DOHH2 (cell line): ENCODE measurements around the gene ABLIM1.

Experiments
- H3F3A ChIP-seq: fragments of 200-600 bp; sonication (generic), shearing (Covaris generic); 2 replicates; pipeline ENCODE4 v1.6.0; 2016; ENCODE audit warnings: antibody characterized with exemption, mild to moderate bottlenecking; ENCODE audit not compliant: control insufficient read depth, insufficient read depth
- H3K27ac ChIP-seq: fragments of 200-600 bp; sonication (generic); 2 replicates; pipeline ENCODE4 v1.5.1; 2014; ENCODE audit warnings: low read depth, mild to moderate bottlenecking, low read length, moderate library complexity
- H3K27me3 ChIP-seq: fragments of 200-600 bp; sonication (generic); 2 replicates; pipeline ENCODE4 v1.6.1; 2014; ENCODE audit warnings: mild to moderate bottlenecking, low read length, mixed read lengths; ENCODE audit not compliant: control insufficient read depth
- H3K36me3 ChIP-seq: fragments of 200-600 bp; sonication (generic); 2 replicates; pipeline ENCODE4 v1.6.1; 2014; ENCODE audit warnings: mild to moderate bottlenecking, low read length, moderate library complexity, mixed read lengths; ENCODE audit not compliant: control insufficient read depth
- H3K4me1 ChIP-seq: fragments of 200-600 bp; sonication (generic); 2 replicates; pipeline ENCODE4 v1.6.1; 2014; ENCODE audit warnings: mild to moderate bottlenecking, low read length, mixed read lengths; ENCODE audit not compliant: control insufficient read depth
- H3K4me2 ChIP-seq: fragments of 200-600 bp; sonication (generic); 2 replicates; pipeline ENCODE4 v1.6.0; 2014; ENCODE audit warnings: mild to moderate bottlenecking, low read length, moderate library complexity
- H3K4me3 ChIP-seq: fragments of 200-600 bp; sonication (generic); 2 replicates; pipeline ENCODE4 v1.5.1; 2014; ENCODE audit warnings: mild to moderate bottlenecking, low read length, mixed read lengths
- H3K79me2 ChIP-seq: fragments of 200-600 bp; sonication (generic); 2 replicates; pipeline ENCODE4 v1.6.1; 2014; ENCODE audit warnings: mild to moderate bottlenecking, low read length, mixed read lengths; ENCODE audit not compliant: control insufficient read depth
- H3K9me2 ChIP-seq: fragments of 200-600 bp; sonication (generic); replicated peaks from 2 replicates; pipeline ENCODE4 v1.6.1; 2014; ENCODE audit warnings: mild to moderate bottlenecking, low read length, mixed read lengths; ENCODE audit not compliant: control insufficient read depth
- H3K9me3 ChIP-seq: fragments of 200-600 bp; sonication (generic); 2 replicates; pipeline ENCODE4 v1.6.1; 2014; ENCODE audit warnings: antibody characterized with exemption, low read length, mixed read lengths; ENCODE audit not compliant: control insufficient read depth, insufficient read depth
- H4K20me1 ChIP-seq: fragments of 200-600 bp; sonication (generic); 2 replicates; pipeline ENCODE4 v1.6.0; 2014; ENCODE audit warnings: low read depth, mild to moderate bottlenecking, antibody characterized with exemption, low read length, moderate library complexity; ENCODE audit not compliant: control insufficient read depth, insufficient read depth
- CTCF ChIP-seq: fragments of 200-600 bp; sonication (generic); IDR thresholded peaks from one replicate; pipeline ENCODE4 v1.5.1; 2014; ENCODE audit warnings: antibody characterized with exemption, mild to moderate bottlenecking, low read depth, low read length; ENCODE audit not compliant: poor library complexity, severe bottlenecking
- EZH2phosphoT487 ChIP-seq: fragments of 200-600 bp; sonication (generic); IDR thresholded peaks from 2 replicates; pipeline ENCODE4 v1.6.1; 2017; ENCODE audit warnings: borderline replicate concordance, mild to moderate bottlenecking, antibody characterized with exemption, low read length, moderate library complexity, mixed read lengths

ABLIM1 gene

GRCh38 chr10:114470956-114471905 lies 186.8 kb downstream of the ABLIM1 start:
- Histone ChIP-seq H3K9me2 (no peaks in the 10 kb centered on the region), H3K4me2 (peak overlapping the region; percentile 17; the same call in 1 of the 2 replicates)
- no peak for TF ChIP-seq EZH2phosphoT487
- peak; percentile 88 for TF ChIP-seq CTCF

GRCh38 chr10:114470361-114470760 lies 187.7 kb downstream of the ABLIM1 start:
- Histone ChIP-seq H3K4me1 (peaks cover 37% of the 10 kb centered on the region), H3K79me2 (no peaks in the 10 kb centered on the region), H3K4me2 (no peak overlapping the region), H3K4me3 (no peak overlapping the region), H3K9me2 (no peaks in the 10 kb centered on the region), H3K27ac (no peak overlapping the region), H4K20me1 (no peaks in the 10 kb centered on the region; the same call in 1 of the 2 replicates), H3K9me3 (no peaks in the 10 kb centered on the region), H3F3A (peaks cover 9% of the 10 kb centered on the region; the same call in 1 of the 2 replicates), H3K36me3 (peaks cover 48% of the 10 kb centered on the region), H3K27me3 (no peaks in the 10 kb centered on the region)
- TF ChIP-seq EZH2phosphoT487 (no peak), CTCF (no peak)

More at GRCh38 chr10:114470956-114471905, 186.8 kb downstream of the ABLIM1 start:
- H3F3A ChIP-seq = peaks cover 9% of the 10 kb centered on the region; the same call in 1 of the 2 replicates
- no peaks in the 10 kb centered on the region; the same call in 1 of the 2 replicates for H4K20me1 ChIP-seq
- no peaks in the 10 kb centered on the region for H3K27me3 ChIP-seq
- no peaks in the 10 kb centered on the region for H3K79me2 ChIP-seq
- no peak overlapping the region for H3K27ac ChIP-seq
- H3K4me1 ChIP-seq = peaks cover 44% of the 10 kb centered on the region
- H3K36me3 ChIP-seq = peaks cover 41% of the 10 kb centered on the region
- no peak overlapping the region for H3K4me3 ChIP-seq
- no peaks in the 10 kb centered on the region for H3K9me3 ChIP-seq

- Histone ChIP-seq H3F3A (no peaks in the 10 kb centered on the region), H3K9me2 (no peaks in the 10 kb centered on the region), H3K27me3 (no peaks in the 10 kb centered on the region), H3K4me1 (no peaks in the 10 kb centered on the region), H3K9me3 (no peaks in the 10 kb centered on the region), H3K36me3 (peaks cover 45% of the 10 kb centered on the region), H4K20me1 (no peaks in the 10 kb centered on the region), H3K4me3 (no peak overlapping the region), H3K79me2 (no peaks in the 10 kb centered on the region), H3K4me2 (no peak overlapping the region), H3K27ac (no peak overlapping the region)
- TF ChIP-seq CTCF (peak; percentile 60), EZH2phosphoT487 (no peak)
These were observed 199.1 kb downstream of the ABLIM1 start for GRCh38 chr10:114458955-114459354.
